A673 (cell line): ENCODE measurements around the gene SLC7A1. TPM values are rescaled to one million over a fixed set of nuclear protein-coding genes. Genes with fewer than 3 reads are reported as not detected.
A peak's percentile ranks its signal among the peaks of the same experiment; 100 is the strongest.

Source experiments
- BruUV-seq: library from RNA; stranded (reverse); fragments of 400-500 nt; replicated peaks from 2 replicates; lab custom pipeline; 2021; lab: Mats Ljungman, UMichigan
- CTCF ChIA-PET: fragments of 300-600 bp; sonication (Branson Sonifier 250); formaldehyde crosslinking; loops from one replicate; lab custom pipeline; 2022; ENCODE audit warnings: antibody characterized with exemption; lab: Charles Lee
- POLR2A ChIA-PET: fragments of 300-600 bp; sonication (Branson Sonifier 250); formaldehyde crosslinking; loops from one replicate; lab custom pipeline; 2022; ENCODE audit warnings: antibody characterized with exemption; ENCODE audit not compliant: low non-redundant PET; lab: Charles Lee
- DNase-seq: peaks from one replicate; pipeline ENCODE4 v3.0.0-alpha.2; 2015; ENCODE audit warnings: low spot score
- H3K27ac ChIP-seq: fragments of 200-600 bp; sonication (generic); 2 replicates; pipeline ENCODE4 v1.5.1; 2016; ENCODE audit warnings: mixed run types, low read depth, mild to moderate bottlenecking, mixed read lengths, antibody characterized with exemption, low read length; ENCODE audit not compliant: poor library complexity, severe bottlenecking
- H3K27me3 ChIP-seq: fragments of 200-600 bp; sonication (generic); replicated peaks from 2 replicates; pipeline ENCODE4 v1.6.1; 2017; ENCODE audit warnings: mixed run types, low read depth, mild to moderate bottlenecking, mixed read lengths, antibody characterized with exemption, low read length; ENCODE audit not compliant: insufficient read depth, poor library complexity
- H3K36me3 ChIP-seq: fragments of 200-600 bp; sonication (generic); 2 replicates; pipeline ENCODE4 v1.6.1; 2016; ENCODE audit warnings: mixed run types, mild to moderate bottlenecking, mixed read lengths, antibody characterized with exemption, low read length; ENCODE audit not compliant: insufficient read depth, poor library complexity, severe bottlenecking
- H3K4me1 ChIP-seq: fragments of 200-600 bp; sonication (generic); 2 replicates; pipeline ENCODE4 v1.6.1; 2017; ENCODE audit warnings: mixed run types, mild to moderate bottlenecking, mixed read lengths, antibody characterized with exemption, low read length; ENCODE audit not compliant: insufficient read depth, poor library complexity, severe bottlenecking
- H3K4me3 ChIP-seq: fragments of 200-600 bp; sonication (generic); 2 replicates; pipeline ENCODE4 v1.5.1; 2016; ENCODE audit warnings: low read depth, mixed run types, mild to moderate bottlenecking, mixed read lengths, low read length; ENCODE audit not compliant: poor library complexity, severe bottlenecking
- H3K9me3 ChIP-seq: fragments of 200-600 bp; sonication (generic); 2 replicates; pipeline ENCODE4 v1.6.1; 2016; ENCODE audit warnings: mixed run types, low read depth, mild to moderate bottlenecking, mixed read lengths, antibody characterized with exemption, low read length; ENCODE audit not compliant: poor library complexity, severe bottlenecking
- EZH2 ChIP-seq: fragments of 200-600 bp; sonication (generic); IDR thresholded peaks from 2 replicates; pipeline ENCODE4 v1.6.1; 2017; ENCODE audit warnings: borderline replicate concordance, low read depth, mild to moderate bottlenecking, mixed read lengths, antibody characterized with exemption, low read length; ENCODE audit not compliant: poor library complexity, severe bottlenecking
- intact Hi-C: fragments of 100-400 bp; cut with micrococcal nuclease; formaldehyde crosslinking; loops from one replicate; pipeline ENCODE4 v1.10.0; 2022; ENCODE audit not compliant: unreplicated experiment
- total RNA-seq: library from RNA; stranded (reverse); gene quantifications from 2 replicates; pipeline ENCODE4 v1.2.3, GENCODE V29; 2021
- TF ChIP-seq, protein P1 (sequence below): fragments of 300-800, 200-600 bp; sonication (generic); conservative IDR thresholded peaks from 2 replicates; pipeline ENCODE4 v1.5.1; 2017; ENCODE audit warnings: low read depth, mild to moderate bottlenecking, antibody characterized with exemption, low read length, moderate library complexity, mixed read lengths

SLC7A1 gene
- total RNA-seq, 1 experiment from 2014 or later = 81.6 TPM

DNA sequence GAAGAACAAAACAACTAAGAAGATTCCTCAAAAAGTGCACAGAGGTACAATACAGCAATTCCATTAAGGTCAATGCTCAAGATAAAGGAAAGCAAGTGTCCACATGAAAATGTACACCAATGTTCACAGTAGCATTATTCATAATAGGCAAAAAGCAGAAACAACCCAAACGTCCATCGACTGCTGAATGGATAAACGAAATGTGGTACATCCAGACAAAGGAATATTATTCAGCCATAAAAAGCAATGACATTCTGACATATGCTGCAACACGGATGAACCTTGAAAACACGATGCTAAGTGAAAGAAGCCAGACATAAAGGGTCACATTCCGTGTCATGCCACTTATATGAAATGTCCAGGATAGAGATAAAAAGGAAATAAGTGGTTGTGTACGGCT, 29.3 kb downstream of the SLC7A1 start:
- intact Hi-C loops = no loop called here
- ChIA-PET POLR2A (no interaction called here), CTCF (no interaction called here)
- no peak for DNase-seq
- TF ChIP-seq EZH2 = no peak
- TF ChIP-seq, protein P1, sequence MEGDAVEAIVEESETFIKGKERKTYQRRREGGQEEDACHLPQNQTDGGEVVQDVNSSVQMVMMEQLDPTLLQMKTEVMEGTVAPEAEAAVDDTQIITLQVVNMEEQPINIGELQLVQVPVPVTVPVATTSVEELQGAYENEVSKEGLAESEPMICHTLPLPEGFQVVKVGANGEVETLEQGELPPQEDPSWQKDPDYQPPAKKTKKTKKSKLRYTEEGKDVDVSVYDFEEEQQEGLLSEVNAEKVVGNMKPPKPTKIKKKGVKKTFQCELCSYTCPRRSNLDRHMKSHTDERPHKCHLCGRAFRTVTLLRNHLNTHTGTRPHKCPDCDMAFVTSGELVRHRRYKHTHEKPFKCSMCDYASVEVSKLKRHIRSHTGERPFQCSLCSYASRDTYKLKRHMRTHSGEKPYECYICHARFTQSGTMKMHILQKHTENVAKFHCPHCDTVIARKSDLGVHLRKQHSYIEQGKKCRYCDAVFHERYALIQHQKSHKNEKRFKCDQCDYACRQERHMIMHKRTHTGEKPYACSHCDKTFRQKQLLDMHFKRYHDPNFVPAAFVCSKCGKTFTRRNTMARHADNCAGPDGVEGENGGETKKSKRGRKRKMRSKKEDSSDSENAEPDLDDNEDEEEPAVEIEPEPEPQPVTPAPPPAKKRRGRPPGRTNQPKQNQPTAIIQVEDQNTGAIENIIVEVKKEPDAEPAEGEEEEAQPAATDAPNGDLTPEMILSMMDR = no peak
- no peak overlapping the region for H3K4me3 ChIP-seq
- H3K4me1 ChIP-seq = peaks cover 36% of the 10 kb centered on the region
- no peak overlapping the region for H3K27ac ChIP-seq
- no peaks in the 10 kb centered on the region for H3K36me3 ChIP-seq
- H3K27me3 ChIP-seq = no peaks in the 10 kb centered on the region
- BruUV-seq = no TSS peak
- H3K9me3 ChIP-seq = no peaks in the 10 kb centered on the region

DNA sequence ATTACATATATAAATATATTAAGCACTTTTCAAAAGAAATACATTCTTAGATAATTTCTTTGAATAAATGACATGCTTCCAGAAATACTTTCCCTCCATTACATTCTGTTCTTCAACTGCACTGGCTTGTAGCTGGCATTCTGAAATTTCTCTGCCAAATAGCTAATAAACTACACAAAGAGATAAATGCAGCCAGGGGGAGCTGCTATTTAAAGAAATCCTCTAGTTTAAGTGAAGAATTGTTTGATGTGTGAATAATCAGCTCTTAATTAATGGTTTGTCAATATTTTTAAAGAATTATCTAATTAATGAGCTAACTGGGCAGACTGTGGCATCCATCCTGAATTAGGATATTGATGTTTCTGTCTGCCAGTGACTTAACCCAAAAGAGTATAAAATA, 30.7 kb downstream of the SLC7A1 start:
- intact Hi-C loops = loop anchor here (5.0 kb wide), 1 partner anchor 32 kb away; the partner anchor contains the start of gene SLC7A1
- no TSS peak for BruUV-seq
- TF ChIP-seq, protein P1 = peak; percentile 4; the same call in 1 of the 2 replicates
- no peak for TF ChIP-seq EZH2
- H3K27ac ChIP-seq = no peak overlapping the region
- DNase-seq = no peak
- no peaks in the 10 kb centered on the region for H3K36me3 ChIP-seq
- no peaks in the 10 kb centered on the region for H3K9me3 ChIP-seq
- H3K4me3 ChIP-seq = no peak overlapping the region
- H3K4me1 ChIP-seq = peaks cover 36% of the 10 kb centered on the region
- ChIA-PET CTCF (interaction anchor here (0.8 kb wide), 1 partner anchor 9 kb away, joined by 4 read pairs; no protein-coding TSS in a partner anchor), POLR2A (no interaction called here)
- no peaks in the 10 kb centered on the region for H3K27me3 ChIP-seq

DNA sequence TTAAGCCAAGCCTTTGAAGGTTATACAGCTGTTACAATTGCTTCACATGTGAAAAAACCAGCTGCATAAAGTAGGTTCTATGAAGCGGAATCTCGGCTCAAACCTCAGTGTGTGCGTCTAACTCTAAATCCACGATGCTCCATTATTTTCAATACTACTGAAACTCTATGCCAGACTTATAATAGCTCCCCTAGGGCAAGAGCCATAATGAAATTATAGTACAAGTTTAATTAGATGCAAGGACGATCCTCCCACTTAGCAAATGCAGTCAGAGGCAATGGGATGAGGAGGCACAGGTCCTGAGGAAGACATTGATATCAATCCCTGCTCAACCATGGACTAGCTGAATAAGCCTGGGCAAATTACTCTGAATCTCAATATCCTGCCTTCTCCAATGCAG, 31.1 kb downstream of the SLC7A1 start:
- TF ChIP-seq, protein P1 = no peak
- TF ChIP-seq EZH2 = no peak
- H3K4me3 ChIP-seq = no peak overlapping the region
- no peaks in the 10 kb centered on the region for H3K27me3 ChIP-seq
- peak; percentile 54 for DNase-seq
- ChIA-PET CTCF (interaction anchor here (0.8 kb wide), 1 partner anchor 9 kb away, joined by 4 read pairs; no protein-coding TSS in a partner anchor), POLR2A (no interaction called here)
- H3K27ac ChIP-seq = no peak overlapping the region
- peaks cover 36% of the 10 kb centered on the region for H3K4me1 ChIP-seq
- BruUV-seq = no TSS peak
- intact Hi-C loops = loop anchor here (5.0 kb wide), 1 partner anchor 33 kb away; the partner anchor contains the start of gene SLC7A1
- H3K9me3 ChIP-seq = no peaks in the 10 kb centered on the region
- H3K36me3 ChIP-seq = no peaks in the 10 kb centered on the region
